Measurements from ENCODE around the gene KRTAP6-3.

DNA sequence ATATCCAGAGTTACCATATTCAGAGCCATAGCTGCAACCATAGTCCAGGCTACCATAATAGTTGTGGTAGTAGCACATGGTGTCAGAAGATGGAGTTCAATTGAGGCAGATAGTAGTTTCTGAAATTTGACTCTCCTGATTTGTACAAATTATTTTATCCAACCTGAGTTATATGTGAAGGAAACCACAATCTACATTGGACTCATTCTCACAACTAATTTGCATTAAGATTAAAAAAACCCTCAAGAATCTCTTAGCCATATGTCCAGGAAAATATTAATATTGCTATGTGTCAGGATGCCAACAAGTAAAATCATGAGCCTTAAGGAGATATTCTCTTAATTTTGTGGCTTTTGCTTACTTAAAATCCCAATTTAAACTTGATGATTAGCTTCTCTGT is 1.9 kb upstream of the KRTAP6-3 start, which contains the start of gene KRTAP22-2:
- TF ChIP-seq, protein P1, sequence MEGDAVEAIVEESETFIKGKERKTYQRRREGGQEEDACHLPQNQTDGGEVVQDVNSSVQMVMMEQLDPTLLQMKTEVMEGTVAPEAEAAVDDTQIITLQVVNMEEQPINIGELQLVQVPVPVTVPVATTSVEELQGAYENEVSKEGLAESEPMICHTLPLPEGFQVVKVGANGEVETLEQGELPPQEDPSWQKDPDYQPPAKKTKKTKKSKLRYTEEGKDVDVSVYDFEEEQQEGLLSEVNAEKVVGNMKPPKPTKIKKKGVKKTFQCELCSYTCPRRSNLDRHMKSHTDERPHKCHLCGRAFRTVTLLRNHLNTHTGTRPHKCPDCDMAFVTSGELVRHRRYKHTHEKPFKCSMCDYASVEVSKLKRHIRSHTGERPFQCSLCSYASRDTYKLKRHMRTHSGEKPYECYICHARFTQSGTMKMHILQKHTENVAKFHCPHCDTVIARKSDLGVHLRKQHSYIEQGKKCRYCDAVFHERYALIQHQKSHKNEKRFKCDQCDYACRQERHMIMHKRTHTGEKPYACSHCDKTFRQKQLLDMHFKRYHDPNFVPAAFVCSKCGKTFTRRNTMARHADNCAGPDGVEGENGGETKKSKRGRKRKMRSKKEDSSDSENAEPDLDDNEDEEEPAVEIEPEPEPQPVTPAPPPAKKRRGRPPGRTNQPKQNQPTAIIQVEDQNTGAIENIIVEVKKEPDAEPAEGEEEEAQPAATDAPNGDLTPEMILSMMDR (IDR thresholded peaks at IDR 0.05): no peak
- TF ChIP-seq POLR2AphosphoS5 (IDR thresholded peaks at IDR 0.05): no peak
